Measurements from ENCODE around the gene ZNF576. TPM values are rescaled to one million over a fixed set of nuclear protein-coding genes. Genes with fewer than 3 reads are reported as not detected.

Gene ZNF576
- total and polyA plus RNA-seq, 2 of the 13 experiments (the other 11 are each of a cell fraction or from before 2014, with no cell fraction given), result 7.2 to 9.6 TPM

GRCh38 chr19:43595999-43596841, at the start of gene ZNF576, which contains the start of gene IRGQ (continued):
- no peak for TF ChIP-seq ZBTB10 (CRISPR knock-in tag; IDR thresholded peaks at IDR 0.05; ENCODE audit: borderline replicate concordance)
- no peak for TF ChIP-seq IKZF4 (CRISPR knock-in tag; IDR thresholded peaks at IDR 0.05; ENCODE audit: borderline replicate concordance, low read depth, not compliant biosample characterization)
- TF ChIP-seq ELF1 (CRISPR knock-in tag; IDR thresholded peaks at IDR 0.05), result peak; percentile 68
- no peak for TF ChIP-seq ZMYM2 (CRISPR knock-in tag; IDR thresholded peaks at IDR 0.05)
- TF ChIP-seq RERE (CRISPR knock-in tag; IDR thresholded peaks at IDR 0.05; ENCODE audit: low read depth), result no peak
- peak; percentile 89 for TF ChIP-seq ZBTB2 (CRISPR knock-in tag; IDR thresholded peaks at IDR 0.05; ENCODE audit: low read depth)
- no peak; the same call in 1 of the 2 replicates for TF ChIP-seq ZNF460 (CRISPR knock-in tag; IDR thresholded peaks at IDR 0.05; ENCODE audit: borderline replicate concordance)
- TF ChIP-seq BRCA1 (CRISPR knock-in tag; IDR thresholded peaks at IDR 0.05), result no peak
- TF ChIP-seq ZNF549 (CRISPR knock-in tag; IDR thresholded peaks at IDR 0.05), result no peak
- peak; percentile 55 to 71; a peak in 2 of 4 replicates for TF ChIP-seq HMGXB4 (CRISPR knock-in tag; IDR thresholded peaks at IDR 0.05; ENCODE audit: borderline replicate concordance in 1 of 2, low read depth in 1 of 2)
- peak; percentile 82; the same call in 1 of the 2 replicates for TF ChIP-seq ZNF350 (CRISPR knock-in tag; IDR thresholded peaks at IDR 0.05; ENCODE audit: borderline replicate concordance, low read depth)
- TF ChIP-seq ZNF678 (CRISPR knock-in tag; IDR thresholded peaks at IDR 0.05), result no peak
- no peak for TF ChIP-seq PCBP1 (IDR thresholded peaks at IDR 0.05; ENCODE audit: borderline replicate concordance, low read depth, low read length)
- TF ChIP-seq MXD3 (CRISPR knock-in tag; IDR thresholded peaks at IDR 0.05), result no peak
- no peak for TF ChIP-seq TCF7 (IDR thresholded peaks at IDR 0.05; ENCODE audit: low read depth)
